Activated naive CD4-positive, alpha-beta T cell treated with anti-CD3 and anti-CD28 coated beads, Interleukin-2, amount 10 ng/mL, durations not matched to agents 7 days and 5 days (primary cell): ENCODE results near the gene KRTAP10-9.
"Not testable (repeated sequence)": the region's sequence is repeated elsewhere in the genome, so short reads cannot be mapped to it uniquely, and the experiment has no call there.

ENCODE experiments used
- CTCF ChIA-PET: fragments of 350-600 bp; sonication (Branson Sonifier 250); formaldehyde crosslinking; loops from one replicate; lab custom pipeline; 2021; ENCODE audit warnings: antibody characterized with exemption; lab: Charles Lee
- DNase-seq: peaks from one replicate; pipeline ENCODE4 v3.0.0-alpha.2; 2020
- H3K27ac Mint-ChIP-seq: one replicate; pipeline ENCODE4 v1.8.0; 2021; ENCODE audit warnings: mild to moderate bottlenecking, moderate library complexity, mixed read lengths
- H3K27me3 Mint-ChIP-seq: one replicate; pipeline ENCODE4 v1.8.0; 2021; ENCODE audit warnings: mild to moderate bottlenecking, mixed read lengths
- H3K36me3 Mint-ChIP-seq: one replicate; pipeline ENCODE4 v1.8.0; 2021; ENCODE audit warnings: mixed read lengths
- H3K4me1 Mint-ChIP-seq: one replicate; pipeline ENCODE4 v1.8.0; 2021; ENCODE audit warnings: mixed read lengths
- H3K4me3 Mint-ChIP-seq: one replicate; pipeline ENCODE4 v1.8.0; 2021; ENCODE audit warnings: mild to moderate bottlenecking, moderate library complexity, mixed read lengths
- H3K9me3 Mint-ChIP-seq: one replicate; pipeline ENCODE4 v1.8.0; 2021; ENCODE audit warnings: mixed read lengths

Gene KRTAP10-9, protein sequence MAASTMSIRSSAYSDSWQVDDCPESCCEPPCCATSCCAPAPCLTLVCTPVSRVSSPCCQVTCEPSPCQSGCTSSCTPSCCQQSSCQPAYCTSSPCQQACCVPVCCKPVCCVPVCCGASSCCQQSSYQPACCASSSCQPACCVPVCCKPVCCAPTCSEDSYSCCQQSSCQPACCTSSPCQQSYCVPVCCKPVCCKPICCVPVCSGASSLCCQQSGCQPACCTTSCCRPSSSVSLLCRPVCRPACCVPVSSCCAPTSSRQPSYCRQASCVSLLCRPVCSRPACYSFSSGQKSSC

DNA sequence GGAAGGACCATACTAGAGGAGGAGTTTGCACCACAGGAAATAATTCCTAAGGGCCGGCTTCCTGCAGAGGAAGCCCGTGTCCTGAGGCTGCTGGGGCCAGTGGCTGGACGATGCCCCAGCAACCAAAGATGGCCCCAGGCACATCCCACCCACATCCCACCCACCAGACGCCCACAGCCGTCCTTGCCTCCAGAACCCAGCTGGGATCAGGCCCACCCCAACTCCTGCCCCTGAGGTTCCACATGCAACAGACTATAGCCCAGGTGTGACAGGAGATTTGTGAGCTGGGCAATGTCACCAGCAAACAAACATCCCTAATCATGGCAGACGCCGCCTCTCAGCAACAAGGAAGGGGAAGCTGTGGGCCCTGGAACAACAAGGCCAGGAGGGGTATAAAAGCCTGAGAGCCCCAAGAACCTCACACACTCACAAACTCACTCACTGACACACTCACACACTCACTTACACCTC, at the start of gene KRTAP10-9:
Gene KRTAP10-9, plus strand, starts transcription at position 421 of the 471 bp plus-strand sequence. CDS start 79 bp downstream, outside the sequence.
- H3K4me1 Mint-ChIP-seq = peaks cover 12% of the 10 kb centered on the region
- H3K27me3 Mint-ChIP-seq = peaks cover 18% of the 10 kb centered on the region
- CTCF ChIA-PET = no interaction called here
- H3K36me3 Mint-ChIP-seq = peaks cover 32% of the 10 kb centered on the region
- H3K27ac Mint-ChIP-seq = no peak within 1 kb of the TSS
- no peak within 1 kb of the TSS for H3K4me3 Mint-ChIP-seq
- peaks cover 49% of the 10 kb centered on the region for H3K9me3 Mint-ChIP-seq
- no peak for DNase-seq

DNA sequence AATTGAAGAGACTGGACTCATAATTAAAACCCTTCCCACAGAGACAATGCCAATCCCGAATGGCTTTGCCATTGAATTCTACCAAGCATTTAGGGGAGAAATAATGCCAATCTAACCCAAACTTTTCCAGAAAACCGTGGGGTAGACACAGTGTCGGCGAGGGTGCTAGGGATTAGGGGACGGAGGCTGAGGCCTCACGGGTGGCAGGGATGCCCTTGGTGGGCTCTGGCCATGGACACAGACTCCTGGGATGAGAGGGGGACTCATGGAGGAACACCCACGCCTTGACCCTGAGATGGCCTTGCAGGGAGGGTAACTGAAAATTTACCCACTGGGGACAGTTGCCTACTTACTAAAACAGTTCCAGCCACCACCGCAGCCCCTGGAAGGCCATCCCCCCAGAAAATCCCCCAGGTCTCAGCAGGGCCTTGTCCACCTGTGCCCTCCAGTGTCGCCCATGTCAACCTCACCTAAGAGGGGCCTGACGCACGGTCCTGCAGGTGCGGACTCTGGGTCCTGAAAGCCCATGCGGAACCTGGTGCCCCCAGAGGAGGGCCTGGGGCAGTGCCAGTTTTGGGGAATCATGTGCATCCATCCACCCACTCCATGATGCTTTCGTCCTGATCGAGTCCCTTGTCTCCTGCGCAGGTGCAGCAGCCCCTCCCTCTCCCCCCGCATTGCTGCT, 48.4 kb upstream of the KRTAP10-9 start:
- Mint-ChIP-seq H3K27ac (no peak overlapping the region), H3K9me3 (peaks cover 42% of the 10 kb centered on the region)
- CTCF ChIA-PET = no interaction called here

DNA sequence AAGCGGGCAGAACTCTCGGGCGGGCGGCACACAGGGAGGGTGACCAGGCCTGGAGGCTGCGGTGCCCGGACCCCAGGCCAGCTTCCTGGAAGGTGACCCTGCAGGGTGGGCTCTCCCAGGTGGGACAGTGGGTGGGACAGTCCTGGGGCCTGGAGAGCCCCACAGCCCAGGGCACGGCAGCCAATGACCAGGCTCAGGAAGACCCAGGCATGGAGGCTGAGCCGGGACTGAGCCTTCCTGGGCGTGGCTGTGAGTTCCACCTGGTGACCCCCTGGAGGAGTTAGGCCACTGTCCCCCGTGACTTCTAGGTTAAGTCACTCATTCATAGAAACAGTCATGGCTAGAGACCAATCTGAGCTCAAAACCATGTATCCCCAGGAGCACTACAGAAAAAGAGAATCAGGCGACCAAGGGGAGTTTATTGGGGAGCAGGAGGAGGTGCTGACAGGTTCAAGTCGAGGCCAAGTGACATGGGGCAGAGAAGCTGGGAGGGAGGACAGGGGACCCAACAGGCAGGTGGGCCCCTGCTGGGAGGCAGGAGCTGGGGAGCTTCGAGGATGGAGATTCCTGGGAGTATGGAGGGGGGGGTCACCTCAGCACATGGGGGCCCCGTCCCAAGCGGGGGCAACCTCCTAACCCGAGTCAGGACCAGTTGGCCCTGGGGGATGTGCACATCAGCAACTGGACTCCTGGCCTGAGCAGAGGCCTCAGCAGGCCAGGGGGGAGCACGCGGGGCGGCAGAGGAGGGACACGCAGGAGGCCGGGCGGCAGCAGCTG, 47.6 kb upstream of the KRTAP10-9 start:
- CTCF ChIA-PET = no interaction called here
- Mint-ChIP-seq H3K4me3 (no peak overlapping the region), H3K9me3 (peaks cover 42% of the 10 kb centered on the region), H3K36me3 (peaks cover 11% of the 10 kb centered on the region), H3K4me1 (peaks cover 14% of the 10 kb centered on the region), H3K27me3 (peaks cover 30% of the 10 kb centered on the region), H3K27ac (no peak overlapping the region)
- no peak for DNase-seq

More for the DNA sequence above, 48.4 kb upstream of the KRTAP10-9 start:
- peaks cover 11% of the 10 kb centered on the region for H3K36me3 Mint-ChIP-seq
- no peak for DNase-seq
- peaks cover 6% of the 10 kb centered on the region for H3K4me1 Mint-ChIP-seq
- H3K27me3 Mint-ChIP-seq = peaks cover 37% of the 10 kb centered on the region
- H3K4me3 Mint-ChIP-seq = no peak overlapping the region

DNA sequence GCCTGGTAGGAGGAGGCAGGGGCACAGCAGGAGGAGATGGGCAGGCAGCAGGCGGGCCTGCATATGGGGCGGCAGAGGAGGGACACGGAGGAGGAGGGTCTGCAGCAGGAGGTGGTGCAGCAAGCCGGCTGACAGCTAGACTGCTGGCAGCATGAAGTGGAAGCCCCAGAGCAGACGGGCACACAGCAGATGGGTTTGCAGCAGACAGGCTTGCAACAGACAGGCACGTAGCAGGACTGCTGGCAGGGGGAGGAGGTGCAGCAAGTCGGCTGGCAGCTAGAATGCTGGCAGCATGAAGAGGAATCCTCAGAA, 47.1 kb upstream of the KRTAP10-9 start:
- no peak overlapping the region for H3K27ac Mint-ChIP-seq
- CTCF ChIA-PET = no interaction called here
- no peak overlapping the region for H3K4me3 Mint-ChIP-seq
- DNase-seq = no peak
- H3K36me3 Mint-ChIP-seq = peaks cover 11% of the 10 kb centered on the region
- H3K4me1 Mint-ChIP-seq = peaks cover 16% of the 10 kb centered on the region
- peaks cover 42% of the 10 kb centered on the region for H3K9me3 Mint-ChIP-seq
- peaks cover 25% of the 10 kb centered on the region for H3K27me3 Mint-ChIP-seq

DNA sequence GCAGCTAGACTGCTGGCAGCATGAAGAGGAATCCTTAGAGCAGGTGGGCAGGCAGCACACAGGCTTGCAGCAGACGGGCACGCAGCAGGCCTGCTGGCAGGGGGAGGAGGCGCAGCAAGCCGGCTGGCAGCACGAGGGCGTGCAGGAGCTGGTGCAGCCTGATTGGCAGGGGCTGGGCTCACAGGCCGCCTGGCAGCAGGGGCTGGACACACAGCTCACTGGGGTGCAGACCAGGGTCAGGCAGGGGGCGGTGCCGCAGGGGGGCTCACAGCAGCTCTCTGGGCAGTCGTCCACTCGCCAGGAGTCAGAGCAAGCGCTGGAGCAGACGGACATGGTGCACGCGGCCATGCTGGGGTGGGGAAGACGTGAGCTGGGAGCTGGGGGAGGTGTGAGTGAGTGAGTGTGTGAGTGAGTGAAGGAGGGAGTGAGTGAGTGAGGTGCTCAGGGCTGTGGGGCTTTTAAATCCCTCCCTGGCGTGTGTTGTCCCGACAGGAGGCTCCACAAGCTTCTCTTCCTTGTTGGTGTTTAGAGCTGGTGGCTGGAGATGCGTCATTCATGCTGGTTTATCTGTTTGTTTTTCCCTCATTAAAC, 46.6 kb upstream of the KRTAP10-9 start, which contains the start of gene KRTAP10-5:
Gene KRTAP10-5, minus strand, starts transcription at position 374 of the 591 bp plus-strand sequence. Its CDS starts 26 bp downstream, at position 348.
- not testable (repeated sequence) for DNase-seq, H3K4me3 Mint-ChIP-seq, H3K27ac Mint-ChIP-seq
- Mint-ChIP-seq H3K36me3 (peaks cover 11% of the 10 kb centered on the region), H3K4me1 (peaks cover 16% of the 10 kb centered on the region), H3K9me3 (peaks cover 42% of the 10 kb centered on the region), H3K27me3 (peaks cover 25% of the 10 kb centered on the region)
- CTCF ChIA-PET = interaction anchor here (0.7 kb wide), 1 partner anchor 75 kb away, joined by 3 read pairs; no protein-coding TSS in a partner anchor

DNA sequence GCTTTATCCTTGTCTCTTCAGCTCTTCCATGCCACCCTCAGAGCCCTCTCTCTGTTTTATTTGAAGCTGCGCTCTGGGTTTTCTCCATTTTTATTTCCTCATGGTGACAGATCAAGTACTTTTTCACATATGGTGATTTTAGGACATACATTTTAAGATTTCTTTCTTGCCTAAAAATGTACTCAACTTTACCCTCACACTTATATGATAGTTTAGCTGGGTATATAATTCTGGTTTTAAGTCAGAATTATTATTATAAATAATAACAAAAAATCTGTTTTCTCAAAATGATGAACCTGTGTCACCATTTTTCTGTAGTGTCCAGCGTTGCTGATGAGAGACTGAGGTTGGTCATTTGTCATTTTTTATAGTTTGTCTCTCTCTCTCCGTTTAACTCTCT, 45.7 kb upstream of the KRTAP10-9 start:
- DNase-seq = no peak
- Mint-ChIP-seq H3K27ac (no peak overlapping the region), H3K4me1 (peaks cover 16% of the 10 kb centered on the region), H3K27me3 (peaks cover 33% of the 10 kb centered on the region), H3K4me3 (no peak overlapping the region), H3K36me3 (peaks cover 11% of the 10 kb centered on the region), H3K9me3 (peaks cover 39% of the 10 kb centered on the region)
- CTCF ChIA-PET = interaction anchor here (0.7 kb wide), 1 partner anchor 76 kb away, joined by 3 read pairs; no protein-coding TSS in a partner anchor

DNA sequence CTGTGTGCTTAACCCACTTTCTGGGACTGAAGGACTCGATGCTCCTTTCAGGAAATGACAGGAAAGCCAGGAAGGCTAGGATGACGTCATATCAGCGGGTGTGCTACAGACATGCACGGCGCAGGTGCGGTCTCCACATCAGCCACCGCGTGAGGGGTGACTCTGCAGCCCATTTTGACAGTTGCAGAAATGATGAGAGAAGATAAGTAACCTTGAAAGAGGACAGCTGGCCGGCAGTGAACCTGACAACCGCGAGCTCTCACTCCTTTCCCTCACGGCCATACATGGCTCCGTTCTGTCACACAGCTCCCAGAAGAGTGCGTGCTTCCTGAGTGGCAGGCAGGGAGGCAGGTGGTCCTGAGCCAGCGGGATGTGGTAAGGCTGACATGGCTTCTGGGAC, 44.8 kb upstream of the KRTAP10-9 start:
- H3K27me3 Mint-ChIP-seq = peaks cover 42% of the 10 kb centered on the region
- H3K36me3 Mint-ChIP-seq = peaks cover 11% of the 10 kb centered on the region
- H3K4me1 Mint-ChIP-seq = peaks cover 16% of the 10 kb centered on the region
- DNase-seq = no peak
- H3K4me3 Mint-ChIP-seq = no peak overlapping the region
- no peak overlapping the region for H3K27ac Mint-ChIP-seq
- H3K9me3 Mint-ChIP-seq = peaks cover 32% of the 10 kb centered on the region
- CTCF ChIA-PET = no interaction called here

DNA sequence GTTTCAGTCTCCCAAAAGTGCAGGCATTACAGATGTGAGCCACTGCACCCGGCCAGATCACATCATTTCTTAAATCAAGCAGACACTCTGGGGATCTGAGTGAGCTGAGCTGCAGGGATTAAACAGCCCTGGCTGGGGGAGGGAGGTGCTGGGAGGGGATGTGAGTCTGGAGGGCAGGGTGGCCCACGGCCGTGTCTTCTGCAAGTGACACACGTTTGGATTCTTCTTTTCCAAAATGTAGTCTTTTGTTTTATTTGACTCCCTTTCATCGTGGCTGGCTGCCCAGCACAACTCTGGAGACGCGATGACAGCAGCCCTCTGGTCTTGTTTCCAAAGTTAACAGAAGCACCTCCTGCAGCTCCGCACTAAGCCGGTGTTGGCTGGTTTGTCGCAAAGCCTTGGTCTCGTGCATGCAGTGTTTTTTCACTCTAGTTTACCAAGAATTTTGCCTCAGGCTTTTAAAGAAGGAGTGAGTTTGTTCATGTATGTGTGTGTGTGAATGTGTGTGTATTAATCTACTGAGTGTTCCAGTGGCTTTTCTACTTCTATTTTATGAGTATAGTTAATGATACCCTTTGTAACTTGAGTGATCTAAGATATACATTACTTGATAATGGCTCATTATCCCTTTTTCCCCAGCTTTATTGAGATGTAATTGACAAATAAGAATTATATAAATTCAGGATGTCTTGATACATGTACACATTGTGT, 43.6 kb upstream of the KRTAP10-9 start:
- Mint-ChIP-seq H3K27me3 (peaks cover 46% of the 10 kb centered on the region), H3K36me3 (peaks cover 5% of the 10 kb centered on the region), H3K27ac (no peak overlapping the region), H3K4me1 (peaks cover 16% of the 10 kb centered on the region), H3K9me3 (peaks cover 21% of the 10 kb centered on the region), H3K4me3 (no peak overlapping the region)
- DNase-seq = no peak
- CTCF ChIA-PET = no interaction called here

DNA sequence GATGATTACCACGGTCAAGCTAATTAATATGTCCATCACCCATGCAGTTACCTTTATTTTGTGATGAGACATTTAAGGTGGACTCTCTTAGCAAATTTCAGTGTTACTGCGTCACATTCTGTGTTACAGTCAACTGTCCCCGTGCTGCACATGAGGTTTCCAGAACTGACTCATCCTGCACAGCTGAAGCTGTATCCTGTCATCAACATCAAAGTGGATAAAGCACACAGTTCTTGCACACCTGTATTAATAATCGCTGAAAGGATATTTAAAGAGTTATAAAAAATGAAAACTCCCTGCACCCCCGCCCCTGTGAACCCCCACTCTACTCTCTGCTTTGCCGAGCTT, 43.1 kb upstream of the KRTAP10-9 start:
- peak; percentile 47 for DNase-seq
- CTCF ChIA-PET = no interaction called here
- H3K4me3 Mint-ChIP-seq = no peak overlapping the region

DNA sequence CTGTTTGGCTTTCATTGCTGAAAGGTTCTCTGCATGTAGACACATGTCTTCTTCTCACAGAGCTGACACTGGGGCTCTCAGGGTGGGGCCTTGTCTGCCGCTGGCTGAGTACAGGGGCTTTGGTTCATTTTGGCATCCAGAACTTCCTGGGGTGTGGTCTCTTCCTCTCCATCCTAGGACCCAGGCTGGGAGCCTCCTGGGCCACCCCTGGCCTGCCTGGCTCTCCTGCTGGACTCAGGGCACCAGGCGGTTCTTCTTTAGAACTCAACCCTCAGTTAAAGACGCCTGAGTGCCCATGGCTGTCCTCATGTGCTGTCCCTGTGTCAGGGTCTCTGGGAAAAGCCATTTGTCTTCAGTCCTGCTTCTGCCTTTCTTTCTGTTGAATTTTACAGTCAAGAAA, 41.0 kb upstream of the KRTAP10-9 start:
- no peak overlapping the region for H3K27ac Mint-ChIP-seq
- peaks cover 5% of the 10 kb centered on the region for H3K36me3 Mint-ChIP-seq
- peaks cover 16% of the 10 kb centered on the region for H3K4me1 Mint-ChIP-seq
- H3K27me3 Mint-ChIP-seq = peaks cover 44% of the 10 kb centered on the region
- H3K4me3 Mint-ChIP-seq = no peak overlapping the region
- H3K9me3 Mint-ChIP-seq = peaks cover 10% of the 10 kb centered on the region
- no peak for DNase-seq
- CTCF ChIA-PET = no interaction called here

More for the DNA sequence above, 43.1 kb upstream of the KRTAP10-9 start:
- no peak overlapping the region for H3K27ac Mint-ChIP-seq
- H3K27me3 Mint-ChIP-seq = peaks cover 46% of the 10 kb centered on the region
- H3K9me3 Mint-ChIP-seq = peaks cover 20% of the 10 kb centered on the region
- peaks cover 5% of the 10 kb centered on the region for H3K36me3 Mint-ChIP-seq
- H3K4me1 Mint-ChIP-seq = peaks cover 16% of the 10 kb centered on the region

DNA sequence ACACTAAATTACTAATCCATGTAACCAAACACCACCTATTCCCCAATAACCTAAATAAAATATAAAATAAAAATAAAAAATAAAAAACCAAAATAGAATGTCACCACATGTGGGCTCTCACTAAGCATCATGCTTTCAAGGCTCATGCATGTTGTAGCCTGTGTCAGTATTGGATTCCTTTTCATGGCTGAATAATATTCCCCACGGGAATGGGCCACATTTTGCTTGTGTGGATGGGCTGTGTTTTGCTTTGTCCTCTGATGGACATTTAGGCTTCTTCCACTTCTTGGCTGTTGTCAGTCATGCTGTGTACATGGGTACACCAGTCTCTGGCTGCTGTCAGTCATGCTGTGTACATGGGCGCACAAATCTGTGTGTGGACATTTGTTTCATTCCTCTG, 37.8 kb upstream of the KRTAP10-9 start:
- Mint-ChIP-seq H3K4me3 (no peak overlapping the region), H3K4me1 (peaks cover 4% of the 10 kb centered on the region), H3K9me3 (no peaks in the 10 kb centered on the region), H3K27ac (no peak overlapping the region), H3K36me3 (peaks cover 3% of the 10 kb centered on the region), H3K27me3 (peaks cover 52% of the 10 kb centered on the region)
- no peak for DNase-seq
- CTCF ChIA-PET = no interaction called here

DNA sequence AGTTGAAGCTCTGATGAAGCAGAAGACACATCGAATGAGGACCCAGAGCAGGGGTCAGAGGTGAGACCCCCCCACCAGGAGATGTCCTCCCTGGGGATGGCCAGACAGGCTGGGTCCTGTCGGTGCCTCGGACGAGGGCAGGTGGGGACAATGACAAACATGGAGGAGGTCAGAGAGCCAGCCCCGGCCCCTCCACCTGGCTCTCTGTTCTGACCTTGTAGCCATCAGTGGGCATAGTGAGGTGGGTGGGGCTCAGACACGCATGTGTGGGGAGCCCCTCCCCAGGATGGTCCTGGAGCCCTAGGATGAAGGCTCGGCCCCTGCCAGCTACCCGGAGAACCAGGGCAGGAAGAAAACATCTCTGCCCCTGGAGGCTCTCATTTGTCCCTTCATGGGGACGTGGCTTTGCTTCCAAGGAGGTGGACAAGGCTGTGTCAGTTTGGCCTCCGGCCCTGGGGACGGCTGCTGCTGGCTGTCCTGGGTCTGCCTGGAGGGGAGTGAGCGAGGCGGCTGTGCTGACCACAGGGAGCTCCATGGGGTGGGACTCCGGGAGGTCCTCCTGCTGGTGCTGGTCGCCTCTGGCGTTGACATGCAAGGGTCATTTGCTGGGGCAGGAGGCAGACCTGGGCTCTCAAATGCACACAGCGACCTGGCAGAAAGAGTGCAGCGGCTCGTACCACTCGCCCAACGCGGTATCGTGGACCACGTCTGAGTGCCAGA, 37.1 kb upstream of the KRTAP10-9 start:
- Mint-ChIP-seq H3K4me3 (no peak overlapping the region), H3K9me3 (no peaks in the 10 kb centered on the region), H3K36me3 (peaks cover 3% of the 10 kb centered on the region), H3K27me3 (peaks cover 52% of the 10 kb centered on the region), H3K27ac (no peak overlapping the region), H3K4me1 (no peaks in the 10 kb centered on the region)
- CTCF ChIA-PET = no interaction called here
- DNase-seq = no peak

DNA sequence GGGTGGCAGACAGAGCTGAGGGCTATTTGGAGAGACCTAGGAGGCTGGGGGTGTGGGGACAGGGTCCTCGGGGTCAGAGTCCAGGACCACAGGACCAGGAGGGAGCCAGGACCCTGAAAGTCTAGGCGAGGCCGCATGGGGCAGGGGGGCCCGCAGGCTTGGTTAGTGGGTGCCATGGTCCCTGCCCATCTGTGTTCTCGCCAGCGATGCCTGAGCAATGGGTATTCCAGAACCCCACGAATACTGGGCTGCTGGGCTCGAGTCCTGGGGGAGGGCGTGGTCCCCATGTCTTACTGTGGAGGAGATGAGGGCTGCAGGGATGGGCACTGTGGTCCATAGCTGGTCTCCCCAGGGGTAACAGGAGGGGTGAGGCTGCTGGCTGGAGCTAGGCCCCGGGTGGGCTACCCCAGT, 36.6 kb upstream of the KRTAP10-9 start:
- no peak for DNase-seq
- H3K36me3 Mint-ChIP-seq = peaks cover 3% of the 10 kb centered on the region
- H3K4me3 Mint-ChIP-seq = no peak overlapping the region
- peaks cover 48% of the 10 kb centered on the region for H3K27me3 Mint-ChIP-seq
- H3K9me3 Mint-ChIP-seq = no peaks in the 10 kb centered on the region
- CTCF ChIA-PET = no interaction called here
- H3K27ac Mint-ChIP-seq = no peak overlapping the region
- H3K4me1 Mint-ChIP-seq = no peaks in the 10 kb centered on the region
